IPS DF 4.7 (cell line): ENCODE data around the gene SH3RF2.
"Not testable (repeated sequence)": the region's sequence is repeated elsewhere in the genome, so short reads cannot be mapped to it uniquely, and the experiment has no call there.

Experiments
- DNase-seq: peaks from one replicate; pipeline ENCODE4 v3.0.0-alpha.2; 2013; ENCODE audit warnings: low spot score; ENCODE audit errors: extremely low read depth

SH3RF2 gene

DNA sequence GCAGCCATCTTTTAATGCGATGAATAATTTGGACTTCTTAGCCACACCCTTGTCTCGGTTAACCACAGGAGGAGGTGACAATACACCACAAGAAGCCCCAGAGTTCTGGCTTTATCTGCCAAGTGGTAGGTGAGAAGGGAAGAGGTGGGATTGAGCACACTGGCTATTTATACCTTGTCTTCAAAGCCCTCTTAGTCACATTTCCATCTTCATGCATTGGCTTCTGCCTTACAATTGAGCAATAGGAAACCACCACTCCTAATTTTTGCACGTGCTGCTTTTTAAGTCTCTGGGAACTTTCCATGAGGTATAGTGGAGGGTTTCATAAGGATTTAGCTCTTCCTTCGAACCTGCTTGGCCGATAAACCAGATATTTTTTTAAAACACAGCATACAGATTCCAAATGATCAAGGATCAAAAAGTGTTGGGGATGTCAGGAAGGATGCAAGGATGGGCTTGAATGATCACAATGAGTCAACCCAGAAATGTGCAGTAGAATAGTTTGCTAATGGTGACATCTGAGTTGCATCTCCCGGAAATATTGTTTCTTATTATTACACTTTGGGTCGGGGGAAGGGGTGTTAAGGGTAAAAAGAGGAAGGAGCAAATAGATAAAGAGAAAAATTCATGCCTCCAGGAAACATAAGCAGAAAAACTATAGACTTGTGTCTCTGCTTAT, 143.5 kb downstream of the SH3RF2 start:
- no peak for DNase-seq

GRCh38 chr5:146081556-146081955, 145.2 kb downstream of the SH3RF2 start:
- DNase-seq: no peak

GRCh38 chr5:146082798-146083197, 146.4 kb downstream of the SH3RF2 start:
- no peak for DNase-seq

DNA sequence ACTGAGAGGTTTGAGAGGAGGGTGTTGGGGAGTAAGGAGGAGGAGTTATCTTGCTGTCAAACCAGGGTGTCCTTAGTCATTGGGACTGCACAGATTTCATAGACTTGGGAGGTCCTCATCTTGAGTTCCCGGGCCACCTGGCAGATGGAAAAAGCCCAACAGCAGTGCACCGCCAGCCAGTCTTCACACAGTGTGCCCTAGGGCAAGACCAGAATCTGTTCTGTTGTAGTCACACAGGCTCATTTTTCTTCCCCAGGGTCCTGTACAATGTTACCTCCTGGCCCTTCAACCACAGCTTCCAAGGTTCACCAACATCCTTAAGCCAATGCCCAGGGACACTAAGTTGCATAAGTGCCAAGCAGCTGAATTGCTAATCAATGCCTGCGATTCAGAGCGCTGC, 148.0 kb downstream of the SH3RF2 start:
- no peak for DNase-seq

- DNase-seq: no peak
Observed at GRCh38 chr5:146088098-146088497, 151.7 kb downstream of the SH3RF2 start.

GRCh38 chr5:146089287-146089686, 152.9 kb downstream of the SH3RF2 start:
- no peak for DNase-seq

DNA sequence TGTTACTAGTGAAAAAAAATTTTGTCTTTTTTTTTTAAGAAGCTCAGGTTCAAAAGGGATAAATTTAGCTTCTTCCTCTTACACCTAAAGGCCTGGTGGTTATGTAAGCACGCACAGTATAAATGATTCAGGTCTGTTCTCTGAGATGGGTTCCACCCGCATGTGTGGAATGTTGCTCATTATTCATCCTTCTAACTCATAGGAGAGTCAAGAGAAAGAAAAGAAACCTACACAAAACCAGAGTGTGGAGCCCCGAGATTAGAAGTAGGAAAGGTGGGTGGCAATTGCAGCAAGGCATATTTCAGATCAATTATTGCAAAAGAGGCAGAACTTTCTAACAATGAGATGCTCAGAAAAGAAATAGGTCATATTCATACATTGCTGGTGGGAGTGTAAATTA, 155.5 kb downstream of the SH3RF2 start:
- DNase-seq: no peak

- DNase-seq: no peak
Observed at GRCh38 chr5:146098047-146098446, 161.7 kb downstream of the SH3RF2 start.

DNA sequence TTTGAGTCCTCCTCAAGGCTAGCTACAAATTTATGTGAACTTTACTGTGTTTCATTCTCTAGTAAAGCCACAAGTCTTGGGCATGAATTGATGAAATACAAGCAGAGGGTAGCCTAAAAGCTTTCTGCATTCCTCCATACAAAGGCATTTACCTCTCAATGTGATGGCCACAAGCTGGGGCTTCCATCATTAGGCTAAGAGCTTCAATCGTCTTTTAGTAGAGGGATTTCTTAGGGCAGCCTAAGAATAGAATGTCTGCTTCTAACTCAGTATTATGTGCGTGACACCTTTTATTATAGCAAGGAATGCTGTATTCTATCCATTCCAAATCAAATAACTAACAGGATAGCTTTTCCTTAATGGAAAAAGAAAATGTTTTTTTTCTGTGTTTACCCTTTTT, 165.3 kb downstream of the SH3RF2 start:
- no peak for DNase-seq

- DNase-seq: no peak
Observed at GRCh38 chr5:146103594-146103993, 167.2 kb downstream of the SH3RF2 start.

DNA sequence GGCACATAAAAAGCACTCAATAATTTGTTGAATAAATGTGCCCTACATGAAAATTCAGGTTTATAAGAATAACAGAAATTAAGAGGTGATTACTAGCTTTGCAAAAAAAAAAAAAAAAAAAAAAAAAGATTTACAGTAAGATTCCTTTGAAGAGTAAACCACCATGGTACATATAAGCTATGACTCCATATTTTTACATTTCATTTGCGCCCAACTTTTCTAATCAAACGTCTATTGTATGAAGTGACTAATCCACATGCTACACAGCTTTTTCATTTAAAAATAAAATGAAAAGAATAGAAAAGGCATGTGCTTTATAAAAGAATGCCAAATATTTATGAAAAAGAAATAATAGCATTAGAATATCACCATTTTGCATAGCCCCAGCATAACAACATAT, 169.1 kb downstream of the SH3RF2 start, which contains the start of gene PLAC8L1:
TSS of gene PLAC8L1 (minus strand) at position 101 of the 400 bp plus-strand sequence. CDS start 1,266 bp downstream, outside the sequence.
- DNase-seq: no peak

GRCh38 chr5:146107901-146108300, 171.5 kb downstream of the SH3RF2 start:
- no peak for DNase-seq

GRCh38 chr5:146108870-146109269, 172.5 kb downstream of the SH3RF2 start:
- not testable (repeated sequence) for DNase-seq

- no peak for DNase-seq
Observed at GRCh38 chr5:146109379-146109778, 173.0 kb downstream of the SH3RF2 start.

DNA sequence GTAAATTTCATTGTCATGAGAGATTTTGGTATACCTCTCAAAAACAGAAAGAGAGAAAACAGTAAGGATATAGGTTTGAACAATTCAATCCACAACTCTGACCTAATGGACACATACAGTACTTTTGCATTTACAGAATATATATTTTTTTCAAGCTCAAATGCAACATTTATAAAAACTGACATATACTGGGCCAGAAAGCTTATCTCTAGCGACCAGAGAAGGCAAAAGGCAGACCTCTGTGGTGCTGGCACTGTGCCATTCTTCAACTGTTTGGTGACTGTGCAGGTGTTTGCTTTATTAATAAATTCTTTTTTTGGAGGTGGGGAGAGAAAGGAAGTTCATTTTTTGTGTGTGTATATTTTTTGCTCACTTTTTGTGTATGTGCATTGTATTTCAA, 175.0 kb downstream of the SH3RF2 start:
- DNase-seq: no peak

- DNase-seq: no peak
Observed at GRCh38 chr5:146112476-146112875, 176.1 kb downstream of the SH3RF2 start.
